HEK293 (cell line): Measurements from ENCODE around the gene TNP2.

Source experiments
- CTCF ChIA-PET: fragments of 350-600 bp; formaldehyde crosslinking; extraction: SDS; loops from one replicate; lab custom pipeline; 2021; ENCODE audit warnings: antibody characterized with exemption; lab: Yijun Ruan, JAX
- POLR2A ChIA-PET: fragments of 300-600 bp; formaldehyde crosslinking; extraction: SDS; loops from one replicate; lab custom pipeline; 2020; ENCODE audit warnings: antibody characterized with exemption, inconsistent platforms; lab: Yijun Ruan, JAX
- H3K27ac ChIP-seq: fragments of 200-500 bp; sonication (Bioruptor generic); 2 replicates; pipeline ENCODE4 v1.5.1; 2014; ENCODE audit warnings: low read depth, low read length, control low read depth, inconsistent platforms; ENCODE audit errors: extremely low read depth
- H3K36me3 ChIP-seq, 2 experiments: fragments of 200-500 bp in 1 of 2; sonication (Bioruptor generic) in 1 of 2; 1 replicate in 1 of 2; 2 replicates in 1 of 2; pipeline ENCODE4 v1.5.1; 2014 to 2017; ENCODE audit warnings: inconsistent platforms in 2 of 2, low read length in 2 of 2; ENCODE audit not compliant: control insufficient read depth in 2 of 2, insufficient read depth in 1 of 2
- H3K4me1 ChIP-seq: fragments of 200-500 bp; sonication (Bioruptor generic); 2 replicates; pipeline ENCODE4 v1.5.1; 2014; ENCODE audit warnings: mild to moderate bottlenecking, low read length, inconsistent platforms; ENCODE audit not compliant: control insufficient read depth, insufficient read depth
- H3K4me3 ChIP-seq: 2 replicates; pipeline ENCODE4 v1.5.1; 2011; ENCODE audit warnings: low read depth, mild to moderate bottlenecking, control low read depth, low read length, moderate library complexity
- H3K9me3 ChIP-seq: fragments of 200-500 bp; sonication (Bioruptor generic); 2 replicates; pipeline ENCODE4 v1.5.1; 2014; ENCODE audit warnings: low read depth, low read length, inconsistent platforms; ENCODE audit not compliant: control insufficient read depth, insufficient read depth
- FEZF1 ChIP-seq: fragments of 450-650 bp; formaldehyde crosslinking; IDR thresholded peaks from 2 replicates; pipeline ENCODE4 v1.5.1; 2016; ENCODE audit warnings: missing biosample characterization, missing genetic modification characterization
- GFI1B ChIP-seq: fragments of 450-650 bp; formaldehyde crosslinking; IDR thresholded peaks from 2 replicates; pipeline ENCODE4 v1.5.1; 2016; ENCODE audit warnings: missing biosample characterization, missing genetic modification characterization
- GLI2 ChIP-seq: fragments of 450-650 bp; formaldehyde crosslinking; IDR thresholded peaks from 2 replicates; pipeline ENCODE4; 2017; ENCODE audit warnings: missing biosample characterization, missing genetic modification characterization, low read depth, borderline replicate concordance
- KLF7 ChIP-seq: fragments of 450-650 bp; formaldehyde crosslinking; IDR thresholded peaks from 2 replicates; pipeline ENCODE4 v1.5.1; 2016; ENCODE audit warnings: missing biosample characterization, missing genetic modification characterization, borderline replicate concordance
- PRDM10 ChIP-seq: fragments of 450-650 bp; formaldehyde crosslinking; IDR thresholded peaks from 2 replicates; pipeline ENCODE4 v1.5.1; 2016; ENCODE audit warnings: missing biosample characterization, missing genetic modification characterization
- SCRT2 ChIP-seq: fragments of 450-650 bp; formaldehyde crosslinking; IDR thresholded peaks from 2 replicates; pipeline ENCODE4 v1.5.1; 2016; ENCODE audit warnings: missing biosample characterization, missing genetic modification characterization
- ZBTB20 ChIP-seq: fragments of 450-650 bp; formaldehyde crosslinking; IDR thresholded peaks from 2 replicates; pipeline ENCODE4 v1.5.1; 2016; ENCODE audit warnings: missing biosample characterization, missing genetic modification characterization
- ZBTB48 ChIP-seq: fragments of 450-650 bp; formaldehyde crosslinking; IDR thresholded peaks from 2 replicates; pipeline ENCODE4 v1.5.1; 2016; ENCODE audit warnings: missing biosample characterization, missing genetic modification characterization
- ZBTB6 ChIP-seq: fragments of 450-650 bp; formaldehyde crosslinking; IDR thresholded peaks from 2 replicates; pipeline ENCODE4 v1.5.1; 2017; ENCODE audit warnings: missing biosample characterization, missing genetic modification characterization
- ZNF140 ChIP-seq: fragments of 450-650 bp; formaldehyde crosslinking; IDR thresholded peaks from 2 replicates; pipeline ENCODE4 v1.5.1; 2016; ENCODE audit warnings: missing biosample characterization, missing genetic modification characterization
- ZNF19 ChIP-seq: fragments of 450-650 bp; formaldehyde crosslinking; IDR thresholded peaks from 2 replicates; pipeline ENCODE4; 2016; ENCODE audit warnings: missing biosample characterization, missing genetic modification characterization, low read depth
- ZNF211 ChIP-seq: fragments of 450-650 bp; formaldehyde crosslinking; IDR thresholded peaks from 2 replicates; pipeline ENCODE4 v1.5.1; 2016; ENCODE audit warnings: low read depth, missing biosample characterization, missing genetic modification characterization
- ZNF350 ChIP-seq: fragments of 450-650 bp; formaldehyde crosslinking; IDR thresholded peaks from 2 replicates; pipeline ENCODE4 v1.5.0; 2017; ENCODE audit warnings: missing biosample characterization, mild to moderate bottlenecking, missing genetic modification characterization
- ZNF404 ChIP-seq: fragments of 450-650 bp; formaldehyde crosslinking; IDR thresholded peaks from 2 replicates; pipeline ENCODE4 v1.5.1; 2017; ENCODE audit warnings: missing biosample characterization, missing genetic modification characterization
- ZNF571 ChIP-seq: fragments of 450-650 bp; formaldehyde crosslinking; IDR thresholded peaks from 2 replicates; pipeline ENCODE4 v1.5.0; 2017; ENCODE audit warnings: missing biosample characterization, missing genetic modification characterization
- ZNF585B ChIP-seq: fragments of 450-650 bp; formaldehyde crosslinking; IDR thresholded peaks from 2 replicates; pipeline ENCODE4 v1.5.1; 2016; ENCODE audit warnings: missing biosample characterization, missing genetic modification characterization
- ZNF658 ChIP-seq: fragments of 450-650 bp; formaldehyde crosslinking; IDR thresholded peaks from 2 replicates; pipeline ENCODE4; 2016; ENCODE audit warnings: missing biosample characterization, missing genetic modification characterization
- ZNF791 ChIP-seq: fragments of 450-650 bp; formaldehyde crosslinking; IDR thresholded peaks from 2 replicates; pipeline ENCODE4 v1.5.1; 2016; ENCODE audit warnings: missing biosample characterization, missing genetic modification characterization
- ZNF792 ChIP-seq: fragments of 450-650 bp; formaldehyde crosslinking; IDR thresholded peaks from 2 replicates; pipeline ENCODE4 v1.5.1; 2016; ENCODE audit warnings: missing biosample characterization, missing genetic modification characterization
- ZNF843 ChIP-seq: fragments of 450-650 bp; formaldehyde crosslinking; IDR thresholded peaks from 2 replicates; pipeline ENCODE4 v1.5.1; 2016; ENCODE audit warnings: missing biosample characterization, missing genetic modification characterization
- TF ChIP-seq, protein P1 (sequence below): fragments of 450-650 bp; formaldehyde crosslinking; IDR thresholded peaks from 2 replicates; pipeline ENCODE4 v1.5.1; 2016; ENCODE audit warnings: missing biosample characterization, missing genetic modification characterization
- TF ChIP-seq, protein P2 (sequence below): fragments of 450-650 bp; formaldehyde crosslinking; IDR thresholded peaks from 2 replicates; pipeline ENCODE4 v1.5.1; 2016; ENCODE audit warnings: missing biosample characterization, missing genetic modification characterization

The TNP2 gene

DNA sequence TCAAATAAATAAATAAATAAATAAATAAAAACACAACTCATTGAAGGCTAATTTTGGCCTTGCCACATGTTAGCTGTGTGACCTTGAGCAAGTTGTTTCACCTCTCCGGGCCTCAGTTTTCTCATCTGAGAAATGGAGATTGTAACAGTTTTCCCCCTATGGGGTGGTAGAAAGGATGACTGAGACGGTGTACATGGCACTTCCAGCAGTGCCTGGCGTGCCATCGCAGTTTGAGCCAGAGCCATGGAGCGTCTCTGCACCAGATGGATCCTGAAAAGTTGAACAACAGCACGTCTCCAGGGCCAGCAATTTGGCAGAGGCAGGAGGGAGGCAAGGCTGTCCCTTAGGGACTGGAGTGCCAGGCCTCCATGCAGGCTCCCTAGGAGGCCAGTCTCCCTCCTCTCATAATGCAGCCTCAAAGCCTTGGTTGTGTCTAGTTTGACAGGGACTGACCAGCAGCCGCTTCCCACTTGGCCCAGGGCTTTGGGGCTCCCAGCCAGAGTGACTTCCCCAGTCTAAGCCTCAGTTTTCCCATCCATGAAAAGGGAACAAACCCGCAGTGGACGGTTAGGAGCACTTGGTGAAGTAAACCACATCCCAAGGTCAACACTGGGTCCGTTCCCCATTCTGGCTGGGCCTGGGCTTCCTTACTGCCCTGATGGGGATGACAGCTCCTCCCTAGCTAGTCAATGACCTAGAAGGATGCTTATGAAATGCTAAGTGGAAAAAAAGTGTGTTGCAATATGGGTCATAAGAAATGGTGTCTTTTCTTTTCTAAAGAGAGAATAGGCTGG lies 32.5 kb downstream of the TNP2 start:
- no peak overlapping the region for H3K4me3 ChIP-seq
- no peaks in the 10 kb centered on the region for H3K36me3 ChIP-seq
- CTCF ChIA-PET = interaction anchor here (0.6 to 1.3 kb wide), 2 partner anchors 19 to 265 kb away, joined by 3 to 7 read pairs; partner anchors contain the start of gene SOCS1
- POLR2A ChIA-PET = interaction anchor here (1.6 kb wide), 1 partner anchor 19 kb away, joined by 5 read pairs; the partner anchor contains the start of gene SOCS1
- no peak overlapping the region for H3K27ac ChIP-seq
- H3K9me3 ChIP-seq = no peaks in the 10 kb centered on the region
- TF ChIP-seq GLI2 (tag by site-specific recombination) (no peak), ZNF404 (no peak), FEZF1 (tag by site-specific recombination) (no peak), ZBTB48 (tag by site-specific recombination) (no peak), ZNF791 (tag by site-specific recombination) (no peak), GFI1B (tag by site-specific recombination) (no peak), ZNF211 (tag by site-specific recombination) (no peak)
- TF ChIP-seq, protein P1, sequence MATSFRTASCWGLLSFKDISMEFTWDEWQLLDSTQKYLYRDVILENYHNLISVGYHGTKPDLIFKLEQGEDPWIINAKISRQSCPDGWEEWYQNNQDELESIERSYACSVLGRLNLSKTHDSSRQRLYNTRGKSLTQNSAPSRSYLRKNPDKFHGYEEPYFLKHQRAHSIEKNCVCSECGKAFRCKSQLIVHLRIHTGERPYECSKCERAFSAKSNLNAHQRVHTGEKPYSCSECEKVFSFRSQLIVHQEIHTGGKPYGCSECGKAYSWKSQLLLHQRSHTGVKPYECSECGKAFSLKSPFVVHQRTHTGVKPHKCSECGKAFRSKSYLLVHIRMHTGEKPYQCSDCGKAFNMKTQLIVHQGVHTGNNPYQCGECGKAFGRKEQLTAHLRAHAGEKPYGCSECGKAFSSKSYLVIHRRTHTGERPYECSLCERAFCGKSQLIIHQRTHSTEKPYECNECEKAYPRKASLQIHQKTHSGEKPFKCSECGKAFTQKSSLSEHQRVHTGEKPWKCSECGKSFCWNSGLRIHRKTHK (tag by site-specific recombination) = no peak
- no peaks in the 10 kb centered on the region for H3K4me1 ChIP-seq

DNA sequence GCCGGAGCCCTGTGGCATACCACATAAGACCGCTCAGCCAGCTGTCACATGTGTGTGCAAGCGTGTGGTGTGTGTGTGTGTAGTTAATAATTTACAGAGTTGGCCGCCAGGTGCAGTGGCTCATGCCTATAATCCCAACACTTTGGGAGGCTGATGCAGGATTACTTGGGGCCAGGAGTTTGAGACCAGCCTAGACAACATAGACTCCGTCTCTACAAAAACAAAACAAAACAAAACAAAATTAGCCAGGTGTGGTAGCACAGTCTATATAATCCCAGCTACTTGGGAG lies 33.5 kb downstream of the TNP2 start:
- Histone ChIP-seq H3K9me3 (no peaks in the 10 kb centered on the region), H3K4me1 (no peaks in the 10 kb centered on the region), H3K4me3 (no peak overlapping the region), H3K36me3 (no peaks in the 10 kb centered on the region), H3K27ac (no peak overlapping the region)
- ChIA-PET CTCF (interaction anchor here (1.3 kb wide), 1 partner anchor 20 kb away, joined by 7 read pairs; the partner anchor contains the start of gene SOCS1), POLR2A (interaction anchor here (1.6 kb wide), 1 partner anchor 20 kb away, joined by 5 read pairs; the partner anchor contains the start of gene SOCS1)
- TF ChIP-seq ZNF350 (tag by site-specific recombination) (no peak), SCRT2 (no peak), ZNF585B (tag by site-specific recombination) (no peak), ZBTB20 (tag by site-specific recombination) (no peak), ZNF658 (tag by site-specific recombination) (no peak), ZNF792 (tag by site-specific recombination) (no peak), KLF7 (tag by site-specific recombination) (no peak), ZBTB6 (tag by site-specific recombination) (no peak), ZNF843 (tag by site-specific recombination) (no peak), GFI1B (tag by site-specific recombination) (no peak), ZNF571 (tag by site-specific recombination) (no peak), ZNF19 (tag by site-specific recombination) (no peak), ZNF140 (tag by site-specific recombination) (no peak), PRDM10 (tag by site-specific recombination) (no peak)
- TF ChIP-seq, protein P2, sequence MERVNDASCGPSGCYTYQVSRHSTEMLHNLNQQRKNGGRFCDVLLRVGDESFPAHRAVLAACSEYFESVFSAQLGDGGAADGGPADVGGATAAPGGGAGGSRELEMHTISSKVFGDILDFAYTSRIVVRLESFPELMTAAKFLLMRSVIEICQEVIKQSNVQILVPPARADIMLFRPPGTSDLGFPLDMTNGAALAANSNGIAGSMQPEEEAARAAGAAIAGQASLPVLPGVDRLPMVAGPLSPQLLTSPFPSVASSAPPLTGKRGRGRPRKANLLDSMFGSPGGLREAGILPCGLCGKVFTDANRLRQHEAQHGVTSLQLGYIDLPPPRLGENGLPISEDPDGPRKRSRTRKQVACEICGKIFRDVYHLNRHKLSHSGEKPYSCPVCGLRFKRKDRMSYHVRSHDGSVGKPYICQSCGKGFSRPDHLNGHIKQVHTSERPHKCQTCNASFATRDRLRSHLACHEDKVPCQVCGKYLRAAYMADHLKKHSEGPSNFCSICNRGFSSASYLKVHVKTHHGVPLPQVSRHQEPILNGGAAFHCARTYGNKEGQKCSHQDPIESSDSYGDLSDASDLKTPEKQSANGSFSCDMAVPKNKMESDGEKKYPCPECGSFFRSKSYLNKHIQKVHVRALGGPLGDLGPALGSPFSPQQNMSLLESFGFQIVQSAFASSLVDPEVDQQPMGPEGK (tag by site-specific recombination) = no peak
